VCaP (cell line): Measurements from ENCODE around the gene LCK.
"Not testable (repeated sequence)": the region's sequence is repeated elsewhere in the genome, so short reads cannot be mapped to it uniquely, and the experiment has no call there.

Experiments
- H3K27ac ChIP-seq: fragments of 450-650 bp; 2 replicates; pipeline ENCODE4 v1.5.1; 2017
- TF ChIP-seq, protein P1 (sequence below): fragments of 450-650 bp; conservative IDR thresholded peaks from 2 replicates; pipeline ENCODE4 v1.5.1; 2017; ENCODE audit warnings: mild to moderate bottlenecking, moderate library complexity

Gene LCK

DNA sequence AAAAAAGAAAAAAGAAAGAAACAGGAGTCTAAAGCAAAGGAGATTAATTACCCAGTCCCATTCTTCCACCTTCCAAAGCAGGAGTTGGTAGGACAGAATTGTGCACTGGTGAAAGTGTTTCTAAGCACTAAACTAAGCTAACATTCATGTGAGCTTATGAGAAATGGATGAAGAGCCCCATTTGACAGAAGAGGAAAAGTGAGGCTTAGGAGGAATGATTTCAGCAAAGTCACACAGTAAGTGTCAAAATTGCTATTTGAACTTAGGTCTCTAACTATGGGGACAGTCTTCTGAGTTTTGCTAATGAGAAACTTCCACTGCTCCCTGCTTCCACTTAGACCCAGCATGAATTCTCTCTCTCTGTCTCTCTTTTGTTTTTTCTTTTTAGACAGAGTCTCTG, 18.7 kb downstream of the LCK start:
- no peak overlapping the region for H3K27ac ChIP-seq
- TF ChIP-seq, protein P1, sequence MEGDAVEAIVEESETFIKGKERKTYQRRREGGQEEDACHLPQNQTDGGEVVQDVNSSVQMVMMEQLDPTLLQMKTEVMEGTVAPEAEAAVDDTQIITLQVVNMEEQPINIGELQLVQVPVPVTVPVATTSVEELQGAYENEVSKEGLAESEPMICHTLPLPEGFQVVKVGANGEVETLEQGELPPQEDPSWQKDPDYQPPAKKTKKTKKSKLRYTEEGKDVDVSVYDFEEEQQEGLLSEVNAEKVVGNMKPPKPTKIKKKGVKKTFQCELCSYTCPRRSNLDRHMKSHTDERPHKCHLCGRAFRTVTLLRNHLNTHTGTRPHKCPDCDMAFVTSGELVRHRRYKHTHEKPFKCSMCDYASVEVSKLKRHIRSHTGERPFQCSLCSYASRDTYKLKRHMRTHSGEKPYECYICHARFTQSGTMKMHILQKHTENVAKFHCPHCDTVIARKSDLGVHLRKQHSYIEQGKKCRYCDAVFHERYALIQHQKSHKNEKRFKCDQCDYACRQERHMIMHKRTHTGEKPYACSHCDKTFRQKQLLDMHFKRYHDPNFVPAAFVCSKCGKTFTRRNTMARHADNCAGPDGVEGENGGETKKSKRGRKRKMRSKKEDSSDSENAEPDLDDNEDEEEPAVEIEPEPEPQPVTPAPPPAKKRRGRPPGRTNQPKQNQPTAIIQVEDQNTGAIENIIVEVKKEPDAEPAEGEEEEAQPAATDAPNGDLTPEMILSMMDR = no peak

DNA sequence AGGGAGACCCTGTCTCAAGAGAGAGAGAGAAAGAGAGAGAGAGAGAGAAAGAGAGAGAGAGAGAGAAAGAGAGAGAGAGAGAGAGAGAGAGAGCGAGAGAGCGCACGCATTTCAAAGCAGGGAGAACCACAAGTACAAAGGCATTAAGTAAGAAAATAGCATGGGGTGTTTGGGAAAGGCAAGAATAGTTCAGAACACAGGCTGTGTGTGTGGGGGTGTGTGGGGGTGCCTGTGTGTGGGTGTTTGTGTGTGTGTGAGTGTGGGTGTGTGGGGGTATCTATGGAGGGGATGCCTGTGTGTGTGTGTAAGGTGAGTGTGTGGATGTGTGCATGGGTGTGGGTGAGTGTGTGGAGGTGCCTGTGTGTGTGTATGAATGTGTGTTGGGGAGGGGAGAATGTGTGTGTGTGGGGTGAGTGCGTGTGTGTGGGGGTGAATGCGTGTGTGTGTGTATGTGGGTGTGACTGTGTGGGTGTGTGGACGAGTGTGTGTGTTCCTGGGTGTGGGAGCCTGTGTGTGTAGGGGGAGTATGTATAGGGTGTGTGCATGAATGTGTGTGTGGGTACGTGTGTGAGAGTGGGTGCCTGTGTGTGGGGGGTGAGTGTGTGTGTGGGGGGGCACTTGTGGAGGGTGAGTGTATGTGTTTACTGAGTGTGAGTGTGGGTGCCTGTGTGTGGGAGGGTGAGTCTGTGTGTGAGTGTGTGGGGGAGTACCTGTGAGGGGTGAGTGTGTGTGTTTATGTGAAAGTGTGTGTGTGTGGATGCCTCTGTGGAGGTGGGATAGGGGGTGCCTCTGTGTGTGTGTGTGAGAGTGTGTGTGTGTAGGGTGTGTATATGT, 21.7 kb downstream of the LCK start:
- H3K27ac ChIP-seq = no peak overlapping the region
- TF ChIP-seq, protein P1 = no peak

DNA sequence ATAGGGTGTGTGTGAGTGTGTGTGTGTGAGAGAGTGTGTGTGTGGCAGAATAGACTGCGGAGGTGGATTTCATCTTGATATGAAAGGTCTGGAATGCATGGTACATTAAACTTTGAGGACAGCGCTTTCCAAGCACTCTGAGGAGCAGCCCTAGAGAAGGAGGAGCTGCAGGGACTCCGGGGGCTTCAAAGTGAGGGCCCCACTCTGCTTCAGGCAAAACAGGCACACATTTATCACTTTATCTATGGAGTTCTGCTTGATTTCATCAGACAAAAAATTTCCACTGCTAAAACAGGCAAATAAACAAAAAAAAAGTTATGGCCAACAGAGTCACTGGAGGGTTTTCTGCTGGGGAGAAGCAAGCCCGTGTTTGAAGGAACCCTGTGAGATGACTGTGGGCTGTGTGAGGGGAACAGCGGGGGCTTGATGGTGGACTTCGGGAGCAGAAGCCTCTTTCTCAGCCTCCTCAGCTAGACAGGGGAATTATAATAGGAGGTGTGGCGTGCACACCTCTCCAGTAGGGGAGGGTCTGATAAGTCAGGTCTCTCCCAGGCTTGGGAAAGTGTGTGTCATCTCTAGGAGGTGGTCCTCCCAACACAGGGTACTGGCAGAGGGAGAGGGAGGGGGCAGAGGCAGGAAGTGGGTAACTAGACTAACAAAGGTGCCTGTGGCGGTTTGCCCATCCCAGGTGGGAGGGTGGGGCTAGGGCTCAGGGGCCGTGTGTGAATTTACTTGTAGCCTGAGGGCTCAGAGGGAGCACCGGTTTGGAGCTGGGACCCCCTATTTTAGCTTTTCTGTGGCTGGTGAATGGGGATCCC, 22.5 kb downstream of the LCK start:
- TF ChIP-seq, protein P1 = no peak
- no peak overlapping the region for H3K27ac ChIP-seq

DNA sequence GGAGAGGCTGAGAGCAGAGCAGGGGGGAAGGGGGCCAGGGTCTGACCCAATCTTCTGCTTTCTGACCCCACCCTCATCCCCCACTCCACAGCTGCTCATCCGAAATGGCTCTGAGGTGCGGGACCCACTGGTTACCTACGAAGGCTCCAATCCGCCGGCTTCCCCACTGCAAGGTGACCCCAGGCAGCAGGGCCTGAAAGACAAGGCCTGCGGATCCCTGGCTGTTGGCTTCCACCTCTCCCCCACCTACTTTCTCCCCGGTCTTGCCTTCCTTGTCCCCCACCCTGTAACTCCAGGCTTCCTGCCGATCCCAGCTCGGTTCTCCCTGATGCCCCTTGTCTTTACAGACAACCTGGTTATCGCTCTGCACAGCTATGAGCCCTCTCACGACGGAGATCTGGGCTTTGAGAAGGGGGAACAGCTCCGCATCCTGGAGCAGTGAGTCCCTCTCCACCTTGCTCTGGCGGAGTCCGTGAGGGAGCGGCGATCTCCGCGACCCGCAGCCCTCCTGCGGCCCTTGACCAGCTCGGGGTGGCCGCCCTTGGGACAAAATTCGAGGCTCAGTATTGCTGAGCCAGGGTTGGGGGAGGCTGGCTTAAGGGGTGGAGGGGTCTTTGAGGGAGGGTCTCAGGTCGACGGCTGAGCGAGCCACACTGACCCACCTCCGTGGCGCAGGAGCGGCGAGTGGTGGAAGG, 23.7 kb downstream of the LCK start:
- H3K27ac ChIP-seq = peak overlapping the region; percentile 19; the same call in 1 of the 2 replicates
- TF ChIP-seq, protein P1 = no peak

DNA sequence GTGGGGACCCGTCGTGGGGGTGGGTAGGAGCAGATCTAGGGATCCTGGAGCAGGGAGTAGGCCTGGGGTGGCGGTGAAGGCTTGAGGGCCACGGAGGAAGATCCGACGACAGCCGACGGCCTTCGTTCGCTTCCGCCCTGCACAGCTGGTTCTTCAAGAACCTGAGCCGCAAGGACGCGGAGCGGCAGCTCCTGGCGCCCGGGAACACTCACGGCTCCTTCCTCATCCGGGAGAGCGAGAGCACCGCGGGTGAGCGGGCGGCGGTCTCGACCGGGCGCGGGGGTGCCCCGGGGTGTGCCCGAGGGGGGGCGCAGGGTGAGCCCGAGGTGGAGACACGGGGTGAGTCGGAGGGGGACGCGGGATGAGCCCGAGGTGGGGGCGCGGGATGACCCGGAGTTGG, 24.4 kb downstream of the LCK start:
- TF ChIP-seq, protein P1 = no peak

DNA sequence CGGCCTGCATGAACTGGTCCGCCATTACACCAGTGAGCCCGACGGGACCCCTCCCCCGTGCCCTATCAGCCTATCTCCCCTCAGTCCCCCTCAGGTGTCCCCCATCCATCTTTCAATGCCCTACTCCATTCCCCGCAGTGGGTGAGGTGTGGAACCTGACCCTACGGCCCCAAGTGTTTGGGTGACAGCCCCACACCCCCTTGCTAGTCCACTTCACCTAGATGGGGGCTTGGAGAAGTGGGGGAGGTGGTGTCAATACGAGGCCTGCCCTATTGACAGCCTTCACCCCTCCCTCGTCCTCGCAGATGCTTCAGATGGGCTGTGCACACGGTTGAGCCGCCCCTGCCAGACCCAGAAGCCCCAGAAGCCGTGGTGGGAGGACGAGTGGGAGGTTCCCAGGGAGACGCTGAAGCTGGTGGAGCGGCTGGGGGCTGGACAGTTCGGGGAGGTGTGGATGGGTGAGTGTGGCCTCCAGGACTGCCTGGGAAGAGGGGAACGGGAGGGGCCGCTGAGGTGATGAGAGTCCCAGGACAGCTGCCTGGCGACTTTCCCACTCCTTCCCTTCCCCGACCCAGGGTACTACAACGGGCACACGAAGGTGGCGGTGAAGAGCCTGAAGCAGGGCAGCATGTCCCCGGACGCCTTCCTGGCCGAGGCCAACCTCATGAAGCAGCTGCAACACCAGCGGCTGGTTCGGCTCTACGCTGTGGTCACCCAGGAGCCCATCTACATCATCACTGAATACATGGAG, 25.1 kb downstream of the LCK start:
- H3K27ac ChIP-seq = no peak overlapping the region
- TF ChIP-seq, protein P1 = no peak

More for the DNA sequence above, 24.4 kb downstream of the LCK start:
- peak overlapping the region; percentile 19; the same call in 1 of the 2 replicates for H3K27ac ChIP-seq

DNA sequence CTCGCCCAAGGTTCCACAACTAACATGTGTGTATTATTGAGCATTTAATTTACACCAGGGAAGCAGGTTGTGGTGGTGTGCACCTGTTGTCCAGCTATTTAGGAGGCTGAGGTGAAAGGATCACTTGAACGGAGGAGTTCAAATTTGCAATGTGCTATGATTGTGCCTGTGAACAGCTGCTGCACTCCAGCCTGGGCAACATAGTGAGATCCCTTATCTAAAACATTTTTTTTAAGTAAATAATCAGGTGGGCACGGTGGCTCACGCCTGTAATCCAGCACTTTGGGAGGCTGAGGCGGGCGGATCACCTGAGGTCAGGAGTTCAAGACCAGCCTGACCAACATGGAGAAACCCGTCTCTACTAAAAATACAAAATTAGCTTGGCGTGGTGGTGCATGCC, 33.7 kb downstream of the LCK start:
- H3K27ac ChIP-seq = not testable (repeated sequence)
